Measurements from ENCODE around the gene PDCD1.
A peak's percentile ranks its signal among the peaks of the same experiment; 100 is the strongest.

The PDCD1 gene

GRCh38 chr2:241863536-241863954 lies 4.9 kb upstream of the PDCD1 start:
- DNase-seq = peak; percentile 81 to 88

GRCh38 chr2:241862775-241863535 lies 4.3 kb upstream of the PDCD1 start:
- DNase-seq = no peak

GRCh38 chr2:241862093-241862492 lies 3.4 kb upstream of the PDCD1 start:
- DNase-seq = no peak

GRCh38 chr2:241861264-241861663 lies 2.6 kb upstream of the PDCD1 start:
- no peak for DNase-seq

GRCh38 chr2:241860184-241861078 lies 1.7 kb upstream of the PDCD1 start:
- peak; percentile 57 to 61 for DNase-seq

- peak; percentile 74 to 81 for DNase-seq
Measured at GRCh38 chr2:241859436-241860183, 916 bp upstream of the PDCD1 start.

GRCh38 chr2:241859017-241859435 lies 332 bp upstream of the PDCD1 start:
- peak in 1 of 2 experiments; percentile 54 for DNase-seq

GRCh38 chr2:241857572-241858121 lies 1.0 kb downstream of the PDCD1 start:
- no peak for DNase-seq

- DNase-seq = no peak
Measured at GRCh38 chr2:241857041-241857541, 1.6 kb downstream of the PDCD1 start.

GRCh38 chr2:241855888-241856422 lies 2.7 kb downstream of the PDCD1 start:
- no peak for DNase-seq

- DNase-seq = no peak
Measured at GRCh38 chr2:241855245-241855887, 3.3 kb downstream of the PDCD1 start.

GRCh38 chr2:241854342-241855244 lies 4.1 kb downstream of the PDCD1 start:
- no peak for DNase-seq

- peak; percentile 26 to 33 for DNase-seq
Measured at GRCh38 chr2:241853651-241854341, 4.9 kb downstream of the PDCD1 start.

GRCh38 chr2:241852981-241853631 lies 5.6 kb downstream of the PDCD1 start:
- peak; percentile 0 to 4 for DNase-seq

- peak; percentile 0 to 2 for DNase-seq
Measured at GRCh38 chr2:241852116-241852980, 6.3 kb downstream of the PDCD1 start.

GRCh38 chr2:241851325-241852115 lies 7.2 kb downstream of the PDCD1 start:
- DNase-seq = peak in 1 of 2 experiments; percentile 3

- DNase-seq = no peak
Measured at GRCh38 chr2:241850544-241851324, 8.0 kb downstream of the PDCD1 start.
